Esophagus squamous epithelium (tissue), 5 donors: ENCODE data around the gene ABTB1. TPM values are rescaled to one million over a fixed set of nuclear protein-coding genes. Genes with fewer than 3 reads are reported as not detected.

Experiments
- DNase-seq: peaks from one replicate; lab custom pipeline; 2025; lab: John Stamatoyannopoulos, UW
- H3K27ac ChIP-seq, 4 donors: fragments of 200-600 bp; sonication (generic); one replicate each; pipeline ENCODE4 v1.5.1; 2016 to 2019; ENCODE audit warnings: mild to moderate bottlenecking in 1 of 4
- H3K27me3 ChIP-seq, 4 donors: fragments of 200-600 bp; sonication (generic); 1 replicate in 3 of 4; 2 replicates in 1 of 4; pipeline versions ENCODE4 v1.5.1 to v1.6.0; 2017 to 2021; ENCODE audit warnings: antibody characterized with exemption in 1 of 4
- H3K36me3 ChIP-seq, 3 donors: fragments of 200-600 bp; sonication (generic); one replicate each; pipeline ENCODE4 v1.5.1; 2016 to 2019
- H3K4me1 ChIP-seq, 3 donors: fragments of 200-600 bp; sonication (generic); one replicate each; pipeline ENCODE4 v1.5.1; 2017 to 2019
- H3K4me3 ChIP-seq, 4 donors: fragments of 200-600 bp; sonication (generic); 1 replicate in 3 of 4; 2 replicates in 1 of 4; pipeline ENCODE4 v1.5.1; 2016 to 2019; ENCODE audit warnings: mild to moderate bottlenecking in 2 of 4, moderate library complexity in 1 of 4
- H3K9me3 ChIP-seq, 3 donors: fragments of 200-600 bp; sonication (generic); one replicate each; pipeline ENCODE4 v1.5.1; 2016 to 2019
- POLR2A ChIP-seq, 4 donors: fragments of 450-650 bp; IDR thresholded peaks; one replicate each; pipeline ENCODE4 v1.6.1; 2017; ENCODE audit warnings: antibody characterized with exemption in 4 of 4, mild to moderate bottlenecking in 4 of 4, moderate library complexity in 3 of 4
- WGBS, 2 donors: methylation state at CpG; one replicate each; pipeline ENCODE4 v1.1.5; 2018; 5-methylcytosine and 5-hydroxymethylcytosine counted together
- intact Hi-C: fragments of 100-400 bp; cut with DNase I; formaldehyde crosslinking; loops from one replicate; pipeline ENCODE4 v1.15.0; 2022
- total RNA-seq, 4 donors: library from RNA; depleted of rRNA; stranded (reverse); fragments of >200 nt; gene quantifications; one replicate each; pipeline ENCODE4 v1.1.0, GENCODE V29; 2016
- TF ChIP-seq, protein P1 (sequence below), 6 experiments: fragments of 450-650 bp in 4 of 6; fragments of 200-600 bp in 2 of 6; sonication (generic) in 2 of 6; IDR thresholded peaks; one replicate each; pipeline ENCODE4 v1.5.1; 2016 to 2019; ENCODE audit warnings: antibody characterized with exemption in 6 of 6, mild to moderate bottlenecking in 4 of 6, moderate library complexity in 4 of 6
- donor health status: DM: yes; HTN: yes; CAD: no.

The ABTB1 gene
- 10 to 100 TPM in 1 of 4 donors, 1 to 10 TPM in 3; 5.6 to 21.4 (median 6.3) TPM for total RNA-seq

GRCh38 chr3:127672429-127673190 lies at the start of gene ABTB1:
Gene ABTB1 (plus strand): TSS chr3:127672952. CDS start chr3:127673026, 74 bp downstream.
- Histone ChIP-seq H3K4me3 (peak within 1 kb of the TSS; percentile 73 to 98 (median 88)), H3K27me3 (no peaks in the 10 kb centered on the region), H3K9me3 (no peaks in the 10 kb centered on the region), H3K27ac (peak within 1 kb of the TSS; percentile 86 to 96 (median 94)), H3K4me1 (peaks cover 22 to 56% (median 24%) of the 10 kb centered on the region in 3 donors), H3K36me3 (peaks cover 0 to 21% (median 0%) of the 10 kb centered on the region in 3 donors)
- WGBS, 2 donors, result no CpG with 5 or more reads among the region's 102 CpGs
- peak in 3 of 4 donors; percentile 45 to 83 (median 81) for TF ChIP-seq POLR2A (IDR thresholded peaks at IDR 0.05)
- TF ChIP-seq, protein P1, sequence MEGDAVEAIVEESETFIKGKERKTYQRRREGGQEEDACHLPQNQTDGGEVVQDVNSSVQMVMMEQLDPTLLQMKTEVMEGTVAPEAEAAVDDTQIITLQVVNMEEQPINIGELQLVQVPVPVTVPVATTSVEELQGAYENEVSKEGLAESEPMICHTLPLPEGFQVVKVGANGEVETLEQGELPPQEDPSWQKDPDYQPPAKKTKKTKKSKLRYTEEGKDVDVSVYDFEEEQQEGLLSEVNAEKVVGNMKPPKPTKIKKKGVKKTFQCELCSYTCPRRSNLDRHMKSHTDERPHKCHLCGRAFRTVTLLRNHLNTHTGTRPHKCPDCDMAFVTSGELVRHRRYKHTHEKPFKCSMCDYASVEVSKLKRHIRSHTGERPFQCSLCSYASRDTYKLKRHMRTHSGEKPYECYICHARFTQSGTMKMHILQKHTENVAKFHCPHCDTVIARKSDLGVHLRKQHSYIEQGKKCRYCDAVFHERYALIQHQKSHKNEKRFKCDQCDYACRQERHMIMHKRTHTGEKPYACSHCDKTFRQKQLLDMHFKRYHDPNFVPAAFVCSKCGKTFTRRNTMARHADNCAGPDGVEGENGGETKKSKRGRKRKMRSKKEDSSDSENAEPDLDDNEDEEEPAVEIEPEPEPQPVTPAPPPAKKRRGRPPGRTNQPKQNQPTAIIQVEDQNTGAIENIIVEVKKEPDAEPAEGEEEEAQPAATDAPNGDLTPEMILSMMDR (IDR thresholded peaks at IDR 0.05), result no peak
- intact Hi-C loops, result loop anchor here (10.0 kb wide), 1 partner anchor 152 kb away; the partner anchor contains the start of gene MGLL
- DNase-seq, result peak; percentile 53

DNA sequence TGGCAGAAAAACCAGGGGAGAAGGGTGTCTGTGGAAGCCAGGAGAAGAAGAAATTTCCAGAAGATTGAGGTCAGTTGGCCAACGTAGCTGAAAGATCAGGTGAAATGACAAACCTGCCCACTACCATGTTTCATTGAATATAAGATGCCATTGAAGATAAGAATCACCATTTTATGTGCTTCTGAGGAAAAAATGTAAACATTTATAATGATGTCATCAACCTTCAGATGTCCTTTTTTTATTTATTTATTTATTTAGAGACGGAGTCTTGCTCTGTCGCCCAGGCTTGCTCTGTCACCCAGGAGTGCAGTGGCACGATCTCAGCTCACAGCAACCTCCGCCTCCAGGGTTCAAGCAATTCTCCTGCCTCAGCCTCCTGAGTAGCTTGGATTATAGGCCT lies 48.7 kb upstream of the ABTB1 start:
- WGBS, 2 donors, result 77 to 84% methylated on average over 5 of the region's 5 CpGs
- H3K27me3 ChIP-seq, result peaks cover 0 to 12% (median 0%) of the 10 kb centered on the region in 4 donors
- H3K27ac ChIP-seq, result no peak overlapping the region
- peaks cover 0 to 30% (median 0%) of the 10 kb centered on the region in 3 donors for H3K36me3 ChIP-seq
- no peaks in the 10 kb centered on the region for H3K9me3 ChIP-seq
- H3K4me3 ChIP-seq, result no peak overlapping the region
- intact Hi-C loops, result no loop called here
- no peak for DNase-seq
- TF ChIP-seq POLR2A (IDR thresholded peaks at IDR 0.05), result no peak
- TF ChIP-seq, protein P1 (IDR thresholded peaks at IDR 0.05), result no peak
- no peaks in the 10 kb centered on the region for H3K4me1 ChIP-seq

GRCh38 chr3:127625821-127626220 lies 46.9 kb upstream of the ABTB1 start:
- no peak for DNase-seq
- TF ChIP-seq, protein P1 (IDR thresholded peaks at IDR 0.05), result no peak
- no peak for TF ChIP-seq POLR2A (IDR thresholded peaks at IDR 0.05)
- intact Hi-C loops, result no loop called here
- Histone ChIP-seq H3K27ac (no peak overlapping the region), H3K36me3 (peaks cover 0 to 13% (median 0%) of the 10 kb centered on the region in 3 donors), H3K4me1 (peaks cover 11 to 14% (median 13%) of the 10 kb centered on the region in 3 donors), H3K9me3 (no peaks in the 10 kb centered on the region), H3K27me3 (peaks cover 0 to 29% (median 0%) of the 10 kb centered on the region in 4 donors), H3K4me3 (no peak overlapping the region)
- WGBS, 2 donors, result 38 to 46% methylated on average over 2 of the region's 2 CpGs

DNA sequence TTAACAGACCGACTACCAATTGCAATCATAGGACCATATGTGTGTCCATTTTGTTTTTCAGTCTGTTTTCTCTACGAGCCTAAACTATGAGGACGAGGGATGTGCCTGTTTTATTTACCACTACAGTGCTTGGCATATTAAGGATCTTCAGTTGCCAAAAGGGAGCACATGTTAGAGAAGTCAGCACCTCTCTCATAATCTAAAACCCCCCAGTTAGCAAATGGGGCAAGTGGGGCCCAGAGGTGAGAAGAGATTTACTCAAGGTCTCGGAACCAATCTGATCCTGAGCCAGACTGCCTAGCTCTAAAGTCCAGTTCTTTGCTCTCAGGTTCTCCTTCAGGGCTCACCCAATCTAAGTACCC lies 44.3 kb upstream of the ABTB1 start:
- H3K4me3 ChIP-seq, result peak overlapping the region in 1 of 4 donors; percentile 73

More for the DNA sequence above, 44.3 kb upstream of the ABTB1 start:
- peaks cover 0 to 48% (median 0%) of the 10 kb centered on the region in 4 donors for H3K27me3 ChIP-seq
- no peak overlapping the region for H3K27ac ChIP-seq
- DNase-seq, result no peak
- intact Hi-C loops, result no loop called here
- H3K4me1 ChIP-seq, result peaks cover 11 to 14% (median 13%) of the 10 kb centered on the region in 3 donors
- no peaks in the 10 kb centered on the region for H3K36me3 ChIP-seq
- 54 to 77% methylated on average over 4 of the region's 4 CpGs for WGBS, 2 donors
- TF ChIP-seq POLR2A (IDR thresholded peaks at IDR 0.05), result no peak
- TF ChIP-seq, protein P1 (IDR thresholded peaks at IDR 0.05), result no peak
- no peaks in the 10 kb centered on the region for H3K9me3 ChIP-seq
